CD14-positive monocyte (primary cell): Measurements from ENCODE around the gene HHIP. TPM values are rescaled to one million over a fixed set of nuclear protein-coding genes. Genes with fewer than 3 reads are reported as not detected.

Experiments
- DNase-seq, 3 donors: peaks; one replicate each; pipeline ENCODE4 v3.0.0-alpha.2; 2011 to 2022
- H2AFZ ChIP-seq: 2 replicates; pipeline ENCODE4 v1.6.0; 2012; ENCODE audit warnings: mild to moderate bottlenecking, low read depth, low read length, inconsistent platforms; ENCODE audit not compliant: insufficient read depth, poor library complexity, severe bottlenecking
- H3K27ac ChIP-seq, 2 donors: 1 replicate in 1 of 2; 2 replicates in 1 of 2; pipeline ENCODE4 v1.5.1; 2012 to 2013; ENCODE audit warnings: low read length in 2 of 2, control low read depth in 1 of 2, inconsistent platforms in 1 of 2, low read depth in 1 of 2, mild to moderate bottlenecking in 1 of 2
- H3K27me3 ChIP-seq, 2 donors: one replicate each; pipeline versions ENCODE4 v1.6.0 to v1.6.1; 2011 to 2013; ENCODE audit warnings: low read length in 2 of 2; ENCODE audit not compliant: control insufficient read depth in 2 of 2, insufficient read depth in 2 of 2
- H3K36me3 ChIP-seq, 2 donors: replicated peaks in 1 of 2; 1 replicate in 1 of 2; 2 replicates in 1 of 2; pipeline versions ENCODE4 v1.5.1 to v1.6.1; 2012 to 2013; ENCODE audit warnings: low read length in 2 of 2, control low read depth in 1 of 2, inconsistent platforms in 1 of 2, mild to moderate bottlenecking in 1 of 2; ENCODE audit not compliant: insufficient read depth in 2 of 2, control insufficient read depth in 1 of 2
- H3K4me1 ChIP-seq, 2 donors: 1 replicate in 1 of 2; 2 replicates in 1 of 2; pipeline versions ENCODE4 v1.5.1 to v1.6.1; 2012 to 2013; ENCODE audit warnings: low read length in 2 of 2, control low read depth in 1 of 2, inconsistent platforms in 1 of 2, mild to moderate bottlenecking in 1 of 2, moderate library complexity in 1 of 2; ENCODE audit not compliant: insufficient read depth in 2 of 2, control insufficient read depth in 1 of 2
- H3K4me2 ChIP-seq: replicated peaks from 2 replicates; pipeline ENCODE3; 2012; ENCODE audit warnings: low read length, moderate library complexity, mild to moderate bottlenecking; ENCODE audit not compliant: poor library complexity, severe bottlenecking; ENCODE audit errors: extremely low read depth
- H3K4me3 ChIP-seq, 3 experiments: fragments of 200-600 bp in 1 of 3; sonication (generic) in 1 of 3; replicated peaks in 1 of 3; 1 replicate in 2 of 3; 2 replicates in 1 of 3; pipeline ENCODE4 v1.5.1; 2011 to 2013; ENCODE audit warnings: low read length in 3 of 3, mild to moderate bottlenecking in 3 of 3, control low read depth in 2 of 3, low read depth in 2 of 3, inconsistent platforms in 1 of 3, moderate library complexity in 1 of 3
- H3K79me2 ChIP-seq: 2 replicates; pipeline ENCODE4 v1.6.0; 2012; ENCODE audit warnings: mild to moderate bottlenecking, control low read depth, inconsistent platforms, low read length, moderate library complexity; ENCODE audit not compliant: insufficient read depth
- H3K9ac ChIP-seq: 2 replicates; pipeline ENCODE4 v1.6.0; 2017; ENCODE audit warnings: low read length, mild to moderate bottlenecking; ENCODE audit not compliant: insufficient read depth, poor library complexity, severe bottlenecking
- H3K9me3 ChIP-seq, 2 donors: replicated peaks in 1 of 2; 1 replicate in 1 of 2; 2 replicates in 1 of 2; pipeline versions ENCODE4 v1.5.1 to v1.6.1; 2012 to 2013; ENCODE audit warnings: low read length in 2 of 2, control low read depth in 1 of 2; ENCODE audit not compliant: control insufficient read depth in 1 of 2, insufficient read depth in 1 of 2
- H4K20me1 ChIP-seq: 2 replicates; pipeline ENCODE4 v1.6.0; 2012; ENCODE audit warnings: mild to moderate bottlenecking, low read length, control low read depth, moderate library complexity; ENCODE audit not compliant: insufficient read depth
- H3K27ac Mint-ChIP-seq, 7 donors: one replicate each; pipeline ENCODE4 v1.8.0; 2020; ENCODE audit warnings: mild to moderate bottlenecking in 7 of 7, mixed read lengths in 7 of 7, moderate library complexity in 6 of 7, inconsistent platforms in 2 of 7
- H3K27me3 Mint-ChIP-seq, 3 donors: one replicate each; pipeline ENCODE4 v1.8.0; 2021 to 2022; ENCODE audit warnings: low read depth in 3 of 3, mild to moderate bottlenecking in 3 of 3, mixed read lengths in 3 of 3, moderate library complexity in 3 of 3, inconsistent platforms in 1 of 3
- H3K36me3 Mint-ChIP-seq, 2 donors: one replicate each; pipeline ENCODE4 v1.8.0; 2020; ENCODE audit warnings: mixed read lengths in 2 of 2, inconsistent platforms in 1 of 2, mild to moderate bottlenecking in 1 of 2
- H3K4me1 Mint-ChIP-seq: one replicate; pipeline ENCODE4 v1.8.0; 2020; ENCODE audit warnings: mild to moderate bottlenecking, mixed read lengths
- H3K4me3 Mint-ChIP-seq, 2 donors: one replicate each; pipeline ENCODE4 v1.8.0; 2020; ENCODE audit warnings: mild to moderate bottlenecking in 2 of 2, mixed read lengths in 2 of 2, moderate library complexity in 1 of 2
- H3K9me3 Mint-ChIP-seq, 7 donors: one replicate each; pipeline ENCODE4 v1.8.0; 2020 to 2022; ENCODE audit warnings: mixed read lengths in 7 of 7, mild to moderate bottlenecking in 6 of 7, moderate library complexity in 6 of 7, inconsistent platforms in 2 of 7
- WGBS: methylation state at CpG from one replicate; pipeline ENCODE4 v1.1.5; 2013; ENCODE audit warnings: missing lambda C conversion rate; ENCODE audit not compliant: insufficient coverage; 5-methylcytosine and 5-hydroxymethylcytosine counted together
- intact Hi-C, 2 donors: fragments of 100-400 bp; cut with micrococcal nuclease; formaldehyde crosslinking; loops; one replicate each; pipeline versions ENCODE4 v1.15.0 to v1.15.1; 2023
- polyA plus RNA-seq, 3 donors: library from polyadenylated mRNA; depleted of rRNA in 1 of 3; unstranded in 2 of 3; stranded (reverse) in 1 of 3; fragments of 300-500 nt in 2 of 3; fragments of >200 nt in 1 of 3; fragmentation: Illumina TruSeq in 2 of 3; gene quantifications; 1 replicate in 2 of 3; 2 replicates in 1 of 3; pipeline ENCODE4 v1.2.3, GENCODE V29; 2012 to 2021
- TF ChIP-seq, protein P1 (sequence below): fragments of 200-600 bp; IDR thresholded peaks from one replicate; pipeline ENCODE4 v1.8.0; 2022; ENCODE audit warnings: antibody characterized with exemption, mild to moderate bottlenecking

HHIP gene
- polyA plus RNA-seq, 3 donors, result not detected

DNA sequence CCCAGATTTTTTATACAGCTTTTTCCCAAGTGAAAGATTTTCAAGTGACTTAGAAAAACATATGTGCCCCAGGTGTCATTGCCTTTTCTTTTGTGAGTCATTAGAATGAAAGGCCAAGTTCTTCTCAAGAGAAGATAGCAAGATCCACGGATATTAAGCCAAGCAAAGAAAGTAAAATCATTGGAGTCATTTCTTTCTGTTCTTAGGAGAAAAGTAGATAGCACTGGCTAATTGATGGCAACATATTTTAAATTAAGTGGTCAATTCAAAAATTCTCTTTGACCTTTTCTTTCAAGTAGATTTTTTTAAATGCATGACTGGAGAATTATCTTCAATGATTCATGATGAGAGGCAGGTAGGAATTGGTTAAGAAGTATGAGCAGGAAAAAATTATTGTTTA is 94.4 kb downstream of the HHIP start:
- H3K36me3 ChIP-seq, result no peaks in the 10 kb centered on the region
- H3K27ac Mint-ChIP-seq, result no peak overlapping the region
- H3K79me2 ChIP-seq, result no peaks in the 10 kb centered on the region
- H3K36me3 Mint-ChIP-seq, result no peaks in the 10 kb centered on the region
- H4K20me1 ChIP-seq, result no peaks in the 10 kb centered on the region
- intact Hi-C loops, result no loop called here
- TF ChIP-seq, protein P1, sequence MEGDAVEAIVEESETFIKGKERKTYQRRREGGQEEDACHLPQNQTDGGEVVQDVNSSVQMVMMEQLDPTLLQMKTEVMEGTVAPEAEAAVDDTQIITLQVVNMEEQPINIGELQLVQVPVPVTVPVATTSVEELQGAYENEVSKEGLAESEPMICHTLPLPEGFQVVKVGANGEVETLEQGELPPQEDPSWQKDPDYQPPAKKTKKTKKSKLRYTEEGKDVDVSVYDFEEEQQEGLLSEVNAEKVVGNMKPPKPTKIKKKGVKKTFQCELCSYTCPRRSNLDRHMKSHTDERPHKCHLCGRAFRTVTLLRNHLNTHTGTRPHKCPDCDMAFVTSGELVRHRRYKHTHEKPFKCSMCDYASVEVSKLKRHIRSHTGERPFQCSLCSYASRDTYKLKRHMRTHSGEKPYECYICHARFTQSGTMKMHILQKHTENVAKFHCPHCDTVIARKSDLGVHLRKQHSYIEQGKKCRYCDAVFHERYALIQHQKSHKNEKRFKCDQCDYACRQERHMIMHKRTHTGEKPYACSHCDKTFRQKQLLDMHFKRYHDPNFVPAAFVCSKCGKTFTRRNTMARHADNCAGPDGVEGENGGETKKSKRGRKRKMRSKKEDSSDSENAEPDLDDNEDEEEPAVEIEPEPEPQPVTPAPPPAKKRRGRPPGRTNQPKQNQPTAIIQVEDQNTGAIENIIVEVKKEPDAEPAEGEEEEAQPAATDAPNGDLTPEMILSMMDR, result no peak
- no peak overlapping the region for H3K9ac ChIP-seq
- no peak overlapping the region for H3K4me3 ChIP-seq
- H3K9me3 ChIP-seq, result no peaks in the 10 kb centered on the region
- no peaks in the 10 kb centered on the region for H3K27me3 Mint-ChIP-seq
- no peak overlapping the region for H3K4me3 Mint-ChIP-seq
- no peaks in the 10 kb centered on the region for H3K27me3 ChIP-seq
- no peaks in the 10 kb centered on the region for H3K4me1 ChIP-seq
- DNase-seq, result no peak
- H3K4me2 ChIP-seq, result no peak overlapping the region
- H3K27ac ChIP-seq, result no peak overlapping the region
- no peak overlapping the region for H2AFZ ChIP-seq
- no peaks in the 10 kb centered on the region for H3K9me3 Mint-ChIP-seq
- no CpG with 5 or more reads among the region's 1 CpG for WGBS
- no peaks in the 10 kb centered on the region for H3K4me1 Mint-ChIP-seq

DNA sequence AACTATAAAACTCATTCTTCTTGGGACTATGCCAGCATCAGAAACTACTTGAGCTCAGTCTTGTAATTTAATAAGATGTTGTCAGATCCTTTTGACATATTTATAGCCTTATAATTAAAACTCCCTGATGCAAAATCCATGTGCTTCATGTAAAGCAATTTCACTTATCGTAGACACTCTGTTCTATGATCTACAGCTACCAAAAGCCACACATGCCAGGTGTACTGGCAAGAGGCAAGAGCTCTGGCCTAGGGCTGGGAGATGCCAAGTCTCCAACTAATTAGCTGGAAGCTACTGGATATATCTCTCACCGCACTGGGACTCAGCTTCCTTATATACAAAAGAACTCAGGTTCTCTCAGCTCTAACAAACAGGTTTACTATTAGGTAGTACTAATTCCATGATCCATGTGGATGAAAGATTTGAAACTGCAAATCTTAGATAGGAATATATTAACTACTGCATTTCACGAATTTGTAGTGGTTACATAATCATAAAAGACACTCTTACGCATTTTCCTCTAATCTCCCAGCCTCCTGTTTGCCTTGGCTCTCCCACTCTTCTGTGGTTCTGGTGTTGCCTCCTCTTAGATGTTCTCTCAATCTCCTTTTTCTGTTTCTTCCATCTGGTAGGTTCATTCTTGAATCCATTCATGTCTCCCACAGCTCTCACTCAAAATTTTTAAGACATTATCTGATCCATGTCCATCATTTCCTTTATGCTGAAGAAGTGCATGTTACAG is 103.0 kb downstream of the HHIP start:
- H3K36me3 ChIP-seq, result no peaks in the 10 kb centered on the region
- no peak overlapping the region for H2AFZ ChIP-seq
- no peaks in the 10 kb centered on the region for H4K20me1 ChIP-seq
- H3K27me3 ChIP-seq, result no peaks in the 10 kb centered on the region
- H3K79me2 ChIP-seq, result no peaks in the 10 kb centered on the region
- no peaks in the 10 kb centered on the region for H3K4me1 Mint-ChIP-seq
- no peak overlapping the region for H3K27ac Mint-ChIP-seq
- H3K36me3 Mint-ChIP-seq, result no peaks in the 10 kb centered on the region
- intact Hi-C loops, result no loop called here
- no peak for DNase-seq
- H3K9me3 ChIP-seq, result no peaks in the 10 kb centered on the region
- no peaks in the 10 kb centered on the region for H3K27me3 Mint-ChIP-seq
- H3K4me2 ChIP-seq, result no peak overlapping the region
- whole genome bisulfite sequencing, result 83% methylated on average over 1 of the region's 4 CpGs
- no peak overlapping the region for H3K9ac ChIP-seq
- H3K4me3 ChIP-seq, result no peak overlapping the region
- no peak overlapping the region for H3K4me3 Mint-ChIP-seq
- TF ChIP-seq, protein P1, result no peak
- peaks cover 0 to 7% (median 4%) of the 10 kb centered on the region in 7 donors for H3K9me3 Mint-ChIP-seq
- H3K4me1 ChIP-seq, result no peaks in the 10 kb centered on the region
- no peak overlapping the region for H3K27ac ChIP-seq
